H1 (cell line): ENCODE measurements around the gene NSL1. TPM values are rescaled to one million over a fixed set of nuclear protein-coding genes. Genes with fewer than 3 reads are reported as not detected.

Source experiments
- CTCF ChIA-PET: fragments of 300-600 bp; sonication (Branson Sonifier 250); formaldehyde crosslinking; loops from one replicate; lab custom pipeline; 2021; ENCODE audit not compliant: partially characterized antibody; lab: Charles Lee
- POLR2A ChIA-PET: fragments of 300-600 bp; sonication (Branson Sonifier 250); formaldehyde crosslinking; loops from one replicate; lab custom pipeline; 2021; ENCODE audit warnings: inconsistent platforms; ENCODE audit not compliant: partially characterized antibody; lab: Charles Lee
- DNase-seq, 2 experiments: peaks; one replicate each; pipeline versions ENCODE4 v3.0.0 to v3.0.0-alpha.2; 2010 to 2022; ENCODE audit warnings: low spot score in 2 of 2, low read depth in 1 of 2, mixed read lengths in 1 of 2
- FAIRE-seq: peaks from 2 replicates; lab custom pipeline; 2011; peaks lifted over from hg19 to GRCh38; lab: Jason Lieb, UNC
- H2AFZ ChIP-seq: 2 replicates; pipeline ENCODE4 v1.8.1; 2012; ENCODE audit warnings: low read length, inconsistent platforms
- H2AK5ac ChIP-seq: 2 replicates; pipeline ENCODE4 v1.6.1; 2013; ENCODE audit warnings: low read depth, low read length
- H2BK120ac ChIP-seq: replicated peaks from 2 replicates; pipeline ENCODE3; 2013; ENCODE audit warnings: low read depth, low read length, inconsistent platforms
- H2BK12ac ChIP-seq: 2 replicates; pipeline ENCODE4 v1.6.1; 2013; ENCODE audit warnings: low read depth, low read length
- H2BK15ac ChIP-seq: 2 replicates; pipeline ENCODE4 v1.6.1; 2013; ENCODE audit warnings: low read length
- H2BK20ac ChIP-seq: 2 replicates; pipeline ENCODE4 v1.6.1; 2013; ENCODE audit warnings: low read length
- H2BK5ac ChIP-seq: 2 replicates; pipeline ENCODE4 v1.6.1; 2013; ENCODE audit warnings: low read depth, low read length
- H3K14ac ChIP-seq: 2 replicates; pipeline ENCODE4 v1.6.1; 2013; ENCODE audit warnings: inconsistent platforms; ENCODE audit not compliant: insufficient read length
- H3K18ac ChIP-seq: 2 replicates; pipeline ENCODE4 v1.6.1; 2013; ENCODE audit warnings: low read length; ENCODE audit errors: extremely low read depth
- H3K23ac ChIP-seq: 2 replicates; pipeline ENCODE4 v1.6.1; 2013; ENCODE audit warnings: inconsistent platforms; ENCODE audit not compliant: insufficient read length
- H3K23me2 ChIP-seq: 2 replicates; pipeline ENCODE4 v1.6.1; 2013; ENCODE audit warnings: low read depth, low read length
- H3K27ac ChIP-seq: 2 replicates; pipeline ENCODE4 v1.6.1; 2011; ENCODE audit warnings: low read depth, low read length, inconsistent platforms
- H3K27me3 ChIP-seq, 4 experiments: replicated peaks in 1 of 4; 1 replicate in 1 of 4; 2 replicates in 3 of 4; pipeline versions ENCODE4 v1.6.1 to v1.8.1; 2011 to 2013; ENCODE audit warnings: low read length in 3 of 4, mild to moderate bottlenecking in 3 of 4, inconsistent platforms in 2 of 4, mixed read lengths in 2 of 4, moderate library complexity in 1 of 4; ENCODE audit not compliant: control insufficient read depth in 3 of 4, insufficient read depth in 3 of 4; ENCODE audit errors: extremely low read depth in 1 of 4
- H3K36me3 ChIP-seq, 4 experiments: 2 replicates each; pipeline versions ENCODE4 v1.6.1 to v1.8.1; 2011 to 2013; ENCODE audit warnings: mild to moderate bottlenecking in 4 of 4, low read length in 3 of 4, moderate library complexity in 2 of 4, control low read depth in 1 of 4, inconsistent platforms in 1 of 4; ENCODE audit not compliant: insufficient read depth in 4 of 4, control insufficient read depth in 2 of 4
- H3K4ac ChIP-seq: replicated peaks from 2 replicates; pipeline ENCODE3; 2013; ENCODE audit warnings: low read length, low read depth, mixed read lengths, inconsistent platforms; ENCODE audit not compliant: insufficient read length
- H3K4me1 ChIP-seq, 4 experiments: replicated peaks in 1 of 4; 1 replicate in 1 of 4; 2 replicates in 3 of 4; pipeline versions ENCODE4 v1.6.1 to v1.8.1; 2011 to 2013; ENCODE audit warnings: low read length in 3 of 4, inconsistent platforms in 2 of 4, mixed read lengths in 1 of 4; ENCODE audit not compliant: insufficient read depth in 4 of 4, control insufficient read depth in 3 of 4
- H3K4me2 ChIP-seq, 2 experiments: 2 replicates each; pipeline versions ENCODE4 v1.6.1 to v1.8.1; 2011 to 2013; ENCODE audit warnings: low read depth in 2 of 2, low read length in 2 of 2, control low read depth in 1 of 2, inconsistent platforms in 1 of 2, mild to moderate bottlenecking in 1 of 2; ENCODE audit not compliant: insufficient read depth in 1 of 2
- H3K4me3 ChIP-seq, 4 experiments: fragments of 200-600, 300-600 bp in 1 of 4; sonication (generic), shearing (Covaris generic), sonication (Bioruptor Twin) in 1 of 4; 2 replicates each; pipeline versions ENCODE4 v1.5.1 to v1.8.1; 2011 to 2016; ENCODE audit warnings: low read length in 4 of 4, low read depth in 3 of 4, control low read depth in 2 of 4, inconsistent platforms in 2 of 4, mild to moderate bottlenecking in 2 of 4, mixed read lengths in 1 of 4, moderate library complexity in 1 of 4; ENCODE audit not compliant: insufficient read depth in 2 of 4; ENCODE audit errors: extremely low read depth in 1 of 4
- H3K56ac ChIP-seq: replicated peaks from 2 replicates; pipeline ENCODE3; 2013; ENCODE audit warnings: low read depth, mild to moderate bottlenecking, mixed read lengths, low read length, inconsistent platforms; ENCODE audit not compliant: insufficient read length
- H3K79me1 ChIP-seq: 2 replicates; pipeline ENCODE4 v1.6.1; 2013; ENCODE audit warnings: low read depth, low read length, control low read depth
- H3K79me2 ChIP-seq, 2 experiments: 2 replicates each; pipeline versions ENCODE4 v1.6.1 to v1.8.1; 2012 to 2013; ENCODE audit warnings: low read length in 2 of 2, mild to moderate bottlenecking in 2 of 2, inconsistent platforms in 1 of 2; ENCODE audit not compliant: insufficient read depth in 2 of 2, control insufficient read depth in 1 of 2
- H3K9ac ChIP-seq, 4 experiments: replicated peaks in 1 of 4; 1 replicate in 1 of 4; 2 replicates in 3 of 4; pipeline versions ENCODE4 v1.6.1 to v1.8.1; 2011 to 2013; ENCODE audit warnings: low read depth in 3 of 4, low read length in 3 of 4, control low read depth in 2 of 4, mild to moderate bottlenecking in 2 of 4, moderate library complexity in 2 of 4, inconsistent platforms in 1 of 4; ENCODE audit errors: extremely low read depth in 1 of 4
- H3K9me3 ChIP-seq, 2 experiments: 2 replicates each; pipeline versions ENCODE4 v1.6.1 to v1.8.1; 2012 to 2013; ENCODE audit warnings: mild to moderate bottlenecking in 2 of 2, moderate library complexity in 2 of 2, control low read depth in 1 of 2, inconsistent platforms in 1 of 2, low read depth in 1 of 2, low read length in 1 of 2, mixed read lengths in 1 of 2; ENCODE audit not compliant: insufficient read depth in 2 of 2
- H4K20me1 ChIP-seq, 2 experiments: replicated peaks in 1 of 2; 2 replicates each; pipeline versions ENCODE3 to v1.8.1; 2011 to 2013; ENCODE audit warnings: inconsistent platforms in 2 of 2, low read length in 2 of 2, mild to moderate bottlenecking in 1 of 2; ENCODE audit not compliant: insufficient read depth in 2 of 2, control insufficient read depth in 1 of 2
- H4K5ac ChIP-seq: 2 replicates; pipeline ENCODE4 v1.6.1; 2013; ENCODE audit warnings: low read length, low read depth, mixed read lengths, inconsistent platforms; ENCODE audit not compliant: insufficient read length
- H4K8ac ChIP-seq: 2 replicates; pipeline ENCODE4 v1.8.0; 2013; ENCODE audit warnings: mild to moderate bottlenecking, moderate library complexity, low read length, inconsistent platforms; ENCODE audit not compliant: insufficient read depth; ENCODE audit errors: extremely low read depth
- H4K91ac ChIP-seq: replicated peaks from 2 replicates; pipeline ENCODE3; 2013; ENCODE audit warnings: low read length, mixed read lengths, inconsistent platforms; ENCODE audit not compliant: insufficient read length
- polyA plus RNA-seq, 7 experiments: library from polyadenylated mRNA; depleted of rRNA in 3 of 7; stranded (reverse) in 5 of 7; unstranded in 2 of 7; fragments of >200 nt in 5 of 7; fragments of 200-250 nt in 2 of 7; gene quantifications; 1 replicate in 5 of 7; 2 replicates in 1 of 7; 4 replicates in 1 of 7; pipeline versions ENCODE4 v1.2.1 to v1.2.3, GENCODE V29; 2011 to 2013; ENCODE audit warnings: missing spikeins in 2 of 7, mixed read lengths in 2 of 7
- total RNA-seq: library from RNA; stranded (reverse); fragmentation: NEBNext Ultra II Directional; extraction: Animal tissue kit (Norgen Biotek cat#: 25700); gene quantifications from 2 replicates; pipeline ENCODE4 v1.2.1, GENCODE V29; 2021
- TF ChIP-seq, protein P1 (sequence below), 3 experiments: IDR thresholded peaks; 1 replicate in 2 of 3; 2 replicates in 1 of 3; pipeline versions ENCODE4 v1.5.1 to v1.6.1; 2011; ENCODE audit warnings: low read length in 3 of 3, mild to moderate bottlenecking in 3 of 3, inconsistent platforms in 2 of 3, low read depth in 1 of 3, moderate library complexity in 1 of 3; ENCODE audit not compliant: insufficient read depth in 1 of 3; ENCODE audit errors: control extremely low read depth in 1 of 3

NSL1 gene
- total and polyA plus RNA-seq, 2 of the 8 experiments (the other 6 are each of a cell fraction or from before 2014, with no cell fraction given), result 25.4 to 51.7 TPM

DNA sequence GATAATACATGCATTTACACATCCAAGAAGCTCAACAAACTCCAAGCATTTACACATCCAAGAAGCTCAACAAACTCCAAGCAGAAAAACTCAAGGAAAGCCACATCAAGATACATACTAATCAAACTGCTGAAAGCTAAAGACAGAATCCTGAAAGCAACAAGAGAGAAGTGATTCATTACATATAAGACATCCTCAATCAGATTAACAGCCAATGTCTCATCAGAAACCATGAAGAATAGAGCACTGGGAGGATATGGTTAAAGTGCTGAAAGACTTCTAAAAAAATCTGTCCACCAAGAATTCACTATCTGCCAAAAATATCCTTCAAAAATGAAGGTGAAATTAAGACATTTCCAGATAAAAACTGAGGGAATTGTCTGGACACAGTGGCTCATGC is 46.3 kb downstream of the NSL1 start:
- Histone ChIP-seq H2BK15ac (no peak overlapping the region), H4K5ac (no peak overlapping the region), H4K20me1 (peaks cover 0 to 2% of the 10 kb centered on the region in 2 experiments), H4K8ac (no peak overlapping the region), H3K27me3 (no peaks in the 10 kb centered on the region), H3K4me1 (peaks cover 0 to 4% (median 3%) of the 10 kb centered on the region in 4 experiments; a peak in 3 of 7 replicates), H2BK12ac (no peak overlapping the region), H3K14ac (no peak overlapping the region), H3K18ac (no peak overlapping the region), H2BK5ac (no peak overlapping the region), H3K9me3 (no peaks in the 10 kb centered on the region), H2AK5ac (no peak overlapping the region), H3K9ac (no peak overlapping the region), H3K23ac (no peak overlapping the region), H3K79me1 (no peaks in the 10 kb centered on the region; the same call in 1 of the 2 replicates), H3K27ac (no peak overlapping the region), H3K4ac (no peak overlapping the region), H4K91ac (no peak overlapping the region), H3K36me3 (peaks cover 0 to 4% (median 0%) of the 10 kb centered on the region in 4 experiments; a peak in 3 of 8 replicates), H3K4me2 (no peak overlapping the region), H3K79me2 (peaks cover 0 to 7% of the 10 kb centered on the region in 2 experiments; a peak in 2 of 4 replicates), H3K23me2 (0 out of 2 replicates have a peak, but pooled peaks cover 3% of the 10 kb centered on the region), H2AFZ (no peak overlapping the region), H2BK120ac (no peak overlapping the region), H3K56ac (no peak overlapping the region), H3K4me3 (no peak overlapping the region), H2BK20ac (no peak overlapping the region)
- CTCF ChIA-PET, result interaction anchor here (0.9 to 1.7 kb wide), 7 partner anchors 9 to 289 kb away, joined by 3 to 5 read pairs (median 3); no protein-coding TSS in a partner anchor
- POLR2A ChIA-PET, result no interaction called here
- TF ChIP-seq, protein P1, sequence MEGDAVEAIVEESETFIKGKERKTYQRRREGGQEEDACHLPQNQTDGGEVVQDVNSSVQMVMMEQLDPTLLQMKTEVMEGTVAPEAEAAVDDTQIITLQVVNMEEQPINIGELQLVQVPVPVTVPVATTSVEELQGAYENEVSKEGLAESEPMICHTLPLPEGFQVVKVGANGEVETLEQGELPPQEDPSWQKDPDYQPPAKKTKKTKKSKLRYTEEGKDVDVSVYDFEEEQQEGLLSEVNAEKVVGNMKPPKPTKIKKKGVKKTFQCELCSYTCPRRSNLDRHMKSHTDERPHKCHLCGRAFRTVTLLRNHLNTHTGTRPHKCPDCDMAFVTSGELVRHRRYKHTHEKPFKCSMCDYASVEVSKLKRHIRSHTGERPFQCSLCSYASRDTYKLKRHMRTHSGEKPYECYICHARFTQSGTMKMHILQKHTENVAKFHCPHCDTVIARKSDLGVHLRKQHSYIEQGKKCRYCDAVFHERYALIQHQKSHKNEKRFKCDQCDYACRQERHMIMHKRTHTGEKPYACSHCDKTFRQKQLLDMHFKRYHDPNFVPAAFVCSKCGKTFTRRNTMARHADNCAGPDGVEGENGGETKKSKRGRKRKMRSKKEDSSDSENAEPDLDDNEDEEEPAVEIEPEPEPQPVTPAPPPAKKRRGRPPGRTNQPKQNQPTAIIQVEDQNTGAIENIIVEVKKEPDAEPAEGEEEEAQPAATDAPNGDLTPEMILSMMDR (IDR thresholded peaks at IDR 0.05; ENCODE audit: control extremely low read depth in 1 of 3, insufficient read depth in 1 of 3, low read depth in 1 of 3, low read length in 3 of 3), result no peak
- FAIRE-seq (no peak), DNase-seq (no peak)
